ENCODE data around the gene CEP131.

The CEP131 gene

DNA sequence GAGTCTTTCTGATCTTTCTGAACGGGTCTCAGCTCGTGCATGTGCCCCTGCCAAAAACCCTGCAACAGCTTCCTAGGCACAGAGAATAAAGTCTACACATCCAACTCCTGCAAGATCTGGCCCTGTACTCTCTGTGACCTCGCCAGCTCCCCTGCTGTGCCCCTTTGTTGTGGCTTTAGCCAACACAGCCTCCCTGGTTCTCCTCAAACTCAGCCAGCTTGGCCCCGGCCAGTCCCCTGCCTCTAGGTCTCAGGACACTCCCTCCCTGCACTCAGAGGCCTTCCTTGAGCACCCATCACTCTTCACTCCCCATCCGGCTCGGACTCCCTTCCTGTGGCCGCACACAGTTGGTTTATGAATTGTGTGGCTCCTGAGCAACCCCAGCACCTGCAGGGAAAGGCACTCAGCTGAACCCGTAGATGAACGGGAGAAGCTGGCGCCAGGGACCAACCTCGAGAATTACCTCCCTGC, 1.4 kb downstream of the CEP131 start:
- DNase-seq = no peak

GRCh38 chr17:81219476-81220180, 3.1 kb downstream of the CEP131 start:
- no peak for DNase-seq

- DNase-seq = no peak
These were observed 3.8 kb downstream of the CEP131 start for GRCh38 chr17:81218991-81219390.

DNA sequence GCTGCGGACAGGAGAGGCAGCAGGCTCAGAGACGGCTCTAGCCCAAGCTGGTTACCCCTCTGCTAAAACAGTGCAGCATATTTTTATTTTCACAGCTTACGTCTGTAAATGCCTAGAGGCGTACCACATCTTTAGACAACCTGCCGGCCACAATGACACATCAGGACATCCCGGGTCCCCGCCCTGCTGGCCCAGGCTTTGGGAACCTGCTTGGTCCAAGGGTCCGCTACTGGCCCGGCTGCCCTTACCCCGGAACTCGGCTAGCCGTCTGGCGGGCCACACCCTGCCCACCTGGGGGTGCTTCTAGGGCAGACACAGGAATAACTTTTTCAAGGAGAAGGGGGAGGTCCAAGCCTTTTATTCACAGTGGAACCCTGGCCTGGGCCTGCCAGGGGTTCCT, 4.3 kb downstream of the CEP131 start:
- no peak for DNase-seq

DNA sequence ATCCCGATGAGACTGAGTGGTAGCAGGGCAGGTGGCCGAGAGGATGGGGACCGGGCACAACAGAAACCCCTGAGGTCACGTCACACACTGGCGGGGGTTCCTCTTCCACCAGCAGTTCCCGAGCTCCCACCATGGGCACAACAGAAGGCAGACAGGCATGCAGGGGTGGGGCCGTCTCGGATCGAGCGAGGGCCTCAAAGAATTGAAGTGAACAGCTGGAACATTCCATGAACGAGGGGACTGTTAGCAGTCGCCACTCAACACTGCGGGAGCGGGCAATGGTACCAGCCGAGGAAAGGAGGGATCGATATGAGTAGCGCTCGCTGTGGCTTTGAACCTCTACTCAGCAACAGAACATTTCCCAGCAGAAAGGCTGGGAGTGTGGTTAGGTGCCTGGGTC, 5.3 kb downstream of the CEP131 start:
- no peak for DNase-seq

DNA sequence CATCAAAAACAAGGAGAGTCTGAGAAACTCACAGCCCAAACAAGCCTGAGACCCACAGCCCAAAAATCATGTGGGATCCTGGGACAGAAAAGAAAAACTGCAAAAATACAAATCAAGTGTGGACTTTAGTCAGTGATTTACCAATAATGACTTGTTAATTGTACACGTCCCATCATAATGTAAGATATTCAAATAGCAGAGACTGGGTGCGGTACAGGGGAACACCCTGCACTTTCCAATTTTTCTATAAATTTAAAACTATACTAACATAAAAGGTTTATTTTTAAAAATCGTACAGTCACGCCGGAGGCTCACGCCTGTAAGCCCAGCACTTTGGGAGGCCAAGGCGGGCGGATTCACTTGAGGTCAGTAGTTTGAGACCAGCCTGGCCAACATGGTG, 8.8 kb downstream of the CEP131 start:
- no peak for DNase-seq

DNA sequence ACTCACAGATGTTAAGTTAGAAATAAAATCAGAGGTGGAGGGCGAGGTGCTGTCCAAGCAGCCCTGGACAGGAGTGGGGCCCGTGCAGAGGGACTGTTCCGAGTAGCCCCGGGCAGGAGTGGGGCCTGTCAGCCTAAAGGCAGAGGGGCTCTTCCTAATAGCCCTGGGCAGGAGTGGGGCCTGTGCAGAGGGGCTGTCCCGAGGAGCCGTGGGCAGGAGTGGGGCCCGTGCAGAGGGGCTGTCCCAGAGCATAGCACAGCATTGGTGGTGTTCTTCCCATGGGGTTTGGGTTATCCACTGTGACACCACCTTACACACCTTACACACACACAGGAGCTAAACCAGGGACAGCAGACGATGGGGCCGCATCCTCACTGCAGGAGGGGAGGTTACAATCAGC, 10.4 kb downstream of the CEP131 start:
- DNase-seq = no peak

GRCh38 chr17:81210868-81211267, 11.9 kb downstream of the CEP131 start:
- DNase-seq = no peak

GRCh38 chr17:81210466-81210865, 12.3 kb downstream of the CEP131 start:
- DNase-seq = no peak

- DNase-seq = no peak
These were observed 13.6 kb downstream of the CEP131 start for GRCh38 chr17:81209141-81209540.

- no peak for DNase-seq
These were observed 14.1 kb downstream of the CEP131 start for GRCh38 chr17:81208651-81209050.

GRCh38 chr17:81207610-81208581, 14.9 kb downstream of the CEP131 start:
- no peak for DNase-seq

DNA sequence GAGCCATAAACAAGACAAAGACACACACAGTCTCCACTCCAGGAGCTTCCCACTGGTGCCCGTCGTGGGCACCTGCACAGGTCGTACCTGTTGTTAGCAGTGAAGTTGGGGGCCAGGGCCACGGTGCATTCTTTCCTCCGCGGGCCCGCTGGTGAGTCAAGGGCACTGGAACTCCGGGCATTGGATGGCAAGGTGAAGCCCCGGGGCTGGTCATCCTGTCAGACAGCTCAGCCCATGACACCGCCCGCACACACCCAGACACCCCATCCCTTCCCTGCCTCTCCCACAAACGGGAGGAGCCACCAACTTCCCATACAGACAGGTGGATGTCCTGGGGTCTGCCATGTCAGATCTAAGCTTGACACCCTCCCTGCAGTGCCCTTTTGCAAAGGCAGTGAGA, 16.1 kb downstream of the CEP131 start:
- DNase-seq = no peak

GRCh38 chr17:81206166-81206565, 16.6 kb downstream of the CEP131 start:
- no peak for DNase-seq

- DNase-seq = no peak
These were observed 18.2 kb downstream of the CEP131 start for GRCh38 chr17:81204578-81204977.

DNA sequence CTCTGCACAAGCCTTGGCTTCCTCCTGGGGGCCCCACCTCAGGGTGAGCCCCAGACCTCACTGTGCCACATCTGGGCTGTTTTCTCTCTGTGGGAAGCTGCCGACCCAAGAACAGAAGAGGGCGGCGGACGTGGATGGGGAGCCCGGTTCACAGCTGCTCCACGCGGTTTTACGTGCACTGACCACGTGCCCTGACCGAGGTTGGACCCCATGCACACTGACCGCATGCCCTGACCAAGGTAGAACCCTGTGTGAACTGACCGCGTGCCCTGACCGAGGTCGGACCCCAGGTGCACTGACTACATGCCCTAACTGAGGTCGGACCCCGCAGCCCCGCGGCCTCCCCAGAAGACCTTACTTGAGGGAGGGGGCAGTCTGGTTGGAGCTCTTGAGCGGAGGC, 19.6 kb downstream of the CEP131 start:
- DNase-seq = no peak

GRCh38 chr17:81202318-81202717, 20.4 kb downstream of the CEP131 start:
- DNase-seq = no peak

DNA sequence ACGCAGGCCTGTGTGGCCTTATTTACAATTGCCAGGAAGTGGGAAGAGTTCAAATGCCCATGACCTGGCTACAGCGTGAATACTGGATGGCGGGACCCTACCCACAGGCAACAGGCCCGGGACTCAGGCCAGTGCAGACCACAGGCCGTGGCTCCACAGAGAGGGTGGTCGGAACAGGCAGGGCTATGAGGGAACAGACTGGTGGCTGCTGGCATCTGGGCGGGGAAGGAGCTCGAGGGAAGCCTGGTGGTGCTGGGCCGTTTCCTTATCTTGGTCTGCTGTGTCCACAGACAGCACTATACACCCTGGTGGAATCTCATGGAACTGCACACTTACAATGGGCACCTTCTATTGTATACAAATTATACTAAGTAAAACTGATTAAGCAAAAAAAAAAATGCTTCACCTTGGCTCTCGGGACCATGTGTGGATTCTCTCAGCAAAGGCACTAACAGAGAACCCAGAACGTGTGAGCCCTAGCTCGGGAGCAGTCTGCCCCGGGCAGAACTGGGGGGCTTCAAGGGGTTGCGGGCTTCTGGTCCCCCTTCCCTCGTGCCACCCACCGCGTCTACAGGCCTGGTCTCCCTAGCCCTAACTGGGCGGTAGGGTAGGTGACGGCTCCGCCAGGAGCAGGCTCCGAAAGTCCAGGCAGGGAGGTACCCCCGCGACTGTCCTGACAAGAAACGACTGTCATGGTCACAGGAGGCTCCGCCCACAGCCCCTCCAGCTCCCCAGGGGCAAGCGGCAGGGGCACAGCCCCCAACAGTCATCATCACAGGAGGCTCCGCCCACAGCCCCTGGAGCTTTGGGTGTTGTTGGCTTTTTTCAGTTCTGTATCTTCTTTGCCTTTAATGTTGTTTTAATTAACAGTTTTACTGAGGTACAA, 21.8 kb downstream of the CEP131 start:
- DNase-seq = no peak

- DNase-seq = no peak
These were observed 22.6 kb downstream of the CEP131 start for GRCh38 chr17:81200201-81200600.

- DNase-seq = no peak
These were observed 23.3 kb downstream of the CEP131 start for GRCh38 chr17:81199482-81199830.

DNA sequence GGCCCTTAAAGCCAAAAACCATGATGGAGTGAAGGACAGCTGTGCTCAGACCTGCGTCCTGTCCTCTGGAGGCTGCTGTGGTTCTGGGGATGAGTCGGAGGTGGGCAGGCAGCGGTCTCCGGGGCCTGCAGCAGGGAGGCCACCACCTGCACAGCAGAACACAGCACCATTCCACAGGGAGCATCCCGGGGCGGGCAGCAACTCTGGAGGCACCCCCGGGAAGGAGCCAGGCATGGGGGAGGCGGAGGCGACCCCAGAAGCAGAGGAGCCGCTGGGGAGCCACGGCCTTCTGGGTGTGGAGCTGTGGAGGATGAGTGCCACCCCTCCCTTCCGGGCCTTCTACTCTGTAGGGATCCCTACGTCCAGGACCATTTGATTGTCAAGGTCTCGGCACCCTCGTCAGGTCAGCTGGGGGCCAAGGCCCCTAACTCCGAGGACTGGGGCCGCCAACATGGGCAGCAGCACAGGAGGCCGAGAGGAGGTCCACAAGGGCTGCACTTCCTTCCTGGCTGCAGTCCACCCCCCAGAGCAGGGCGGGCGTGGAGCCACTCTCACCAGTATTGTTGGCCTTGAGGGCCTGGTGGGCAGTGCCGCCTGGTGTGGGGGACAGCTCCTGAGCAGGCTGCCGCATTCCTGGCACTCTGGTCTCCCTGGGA, 23.8 kb downstream of the CEP131 start:
- DNase-seq = no peak

DNA sequence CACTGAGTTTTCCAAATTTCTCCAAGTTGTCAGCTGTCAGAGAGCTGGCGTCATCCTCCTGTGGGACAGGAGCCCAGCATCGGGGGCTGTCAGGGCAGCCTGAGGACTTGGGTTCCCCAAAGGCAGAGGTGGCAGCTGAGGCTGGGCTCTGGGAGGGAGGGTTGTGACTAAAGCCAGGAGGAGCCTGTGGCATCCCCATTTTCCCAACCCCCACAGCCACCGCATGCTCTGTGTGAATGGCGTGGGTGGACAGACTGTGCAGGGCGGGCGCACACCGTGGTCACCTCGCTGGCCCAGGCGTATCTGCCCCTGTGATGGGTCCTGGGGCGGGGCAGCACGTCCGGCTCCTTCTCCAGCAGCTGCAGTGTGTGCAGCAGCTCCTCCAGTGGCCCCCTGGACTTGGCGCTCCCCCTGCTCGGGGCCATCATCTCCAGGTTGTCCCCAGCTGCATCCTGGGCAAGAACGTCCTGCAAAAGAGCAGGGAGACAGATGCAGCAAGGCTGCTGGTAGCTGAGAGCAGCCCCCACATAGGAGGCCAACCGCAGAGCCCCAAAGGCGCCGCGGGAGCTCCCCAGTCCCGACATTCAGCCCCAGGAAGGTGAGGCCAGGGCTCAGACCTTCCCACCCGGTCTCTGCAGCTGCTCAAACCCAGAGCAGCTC, 24.8 kb downstream of the CEP131 start:
- no peak for DNase-seq

Measured in T-helper 9 cell (primary cell).